ENCODE measurements around the gene ADGRA3. TPM values are rescaled to one million over a fixed set of nuclear protein-coding genes. Genes with fewer than 3 reads are reported as not detected.
A peak's percentile ranks its signal among the peaks of the same experiment; 100 is the strongest.

The ADGRA3 gene
- total RNA-seq, 2 donors from 2014 or later = 51.8 to 54.9 TPM

- no peak for DNase-seq
- Histone ChIP-seq H3K4me1 (ENCODE audit: control insufficient read depth, insufficient read depth, low read length) (no peaks in the 10 kb centered on the region), H3K9ac (ENCODE audit: extremely low read depth, low read length, poor library complexity, severe bottlenecking) (no peak overlapping the region), H3K27ac (ENCODE audit: low read depth, low read length) (no peak overlapping the region), H3K27me3 (ENCODE audit: control insufficient read depth, insufficient read depth, low read length, poor library complexity, severe bottlenecking) (no peaks in the 10 kb centered on the region), H3K9me3 (ENCODE audit: control insufficient read depth, low read length) (no peaks in the 10 kb centered on the region), H3K36me3 (ENCODE audit: control insufficient read depth, insufficient read depth, low read length) (peaks cover 34% of the 10 kb centered on the region), H3K4me3 (ENCODE audit: low read length) (no peak overlapping the region)
- H3K27ac Mint-ChIP-seq = no peak overlapping the region
- no peak for TF ChIP-seq CTCF (conservative IDR thresholded peaks at IDR 0.05)
- H3K4me3 Mint-ChIP-seq = no peak overlapping the region
- no peaks in the 10 kb centered on the region for H3K27me3 Mint-ChIP-seq (ENCODE audit: insufficient read depth)
- no peaks in the 10 kb centered on the region for H3K4me1 Mint-ChIP-seq
- H3K36me3 Mint-ChIP-seq (ENCODE audit: low read depth) = peaks cover 33% of the 10 kb centered on the region
- H3K9me3 Mint-ChIP-seq = no peaks in the 10 kb centered on the region
Measured at GRCh38 chr4:22407361-22407760, 108.5 kb downstream of the ADGRA3 start.

DNA sequence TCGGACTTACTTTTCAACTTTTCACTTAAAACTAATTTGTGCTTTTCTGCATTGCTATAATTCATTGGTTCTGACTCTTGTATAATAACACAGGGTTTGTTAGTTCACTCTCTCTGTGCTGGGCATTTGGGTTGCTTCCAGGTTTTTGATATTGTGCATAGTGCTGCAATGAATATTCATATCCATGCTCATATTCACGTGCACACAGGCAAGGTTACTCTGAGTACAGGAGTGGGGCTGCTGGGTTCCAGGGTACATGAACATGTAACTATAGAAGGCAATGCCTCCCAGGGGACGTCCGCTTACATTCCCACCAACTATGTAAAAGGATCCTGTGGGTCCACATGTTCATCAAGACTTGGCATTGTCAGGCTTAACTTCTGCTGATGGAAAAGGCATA, 117.2 kb downstream of the ADGRA3 start:
- H3K27ac Mint-ChIP-seq = no peak overlapping the region

DNA sequence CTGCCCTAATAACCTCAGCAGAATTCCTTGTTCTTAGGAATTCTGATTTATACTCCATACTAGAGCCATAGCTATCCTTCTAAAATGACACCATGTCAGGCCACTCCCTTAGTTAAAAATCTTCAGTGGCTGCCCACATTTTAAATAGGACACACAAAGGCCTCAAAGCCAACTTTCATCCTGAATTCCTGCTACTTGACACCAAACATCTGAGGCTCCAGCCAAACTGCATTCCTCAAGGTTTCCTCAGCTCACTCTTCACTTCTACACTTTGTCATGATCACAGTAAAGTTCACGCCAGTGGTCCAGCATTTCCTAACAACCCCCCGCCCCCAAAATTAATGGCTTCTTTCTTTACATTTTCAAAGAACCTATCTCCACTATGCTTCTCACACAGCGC, 124.3 kb downstream of the ADGRA3 start:
- no peaks in the 10 kb centered on the region for H3K27me3 ChIP-seq (ENCODE audit: control insufficient read depth, insufficient read depth, low read length, poor library complexity, severe bottlenecking)
- H3K4me1 ChIP-seq (ENCODE audit: control insufficient read depth, insufficient read depth, low read length) = no peaks in the 10 kb centered on the region
- Mint-ChIP-seq H3K27ac (no peak overlapping the region), H3K9me3 (no peaks in the 10 kb centered on the region), H3K4me3 (no peak overlapping the region), H3K36me3 (ENCODE audit: low read depth) (peaks cover 19% of the 10 kb centered on the region), H3K27me3 (ENCODE audit: insufficient read depth) (no peaks in the 10 kb centered on the region), H3K4me1 (peaks cover 4% of the 10 kb centered on the region)
- DNase-seq = peak; percentile 50
- WGBS, 2 experiments (ENCODE audit: insufficient coverage in 1 of 2, insufficient read length in 1 of 2) = 91% methylated on average over 3 of the region's 3 CpGs
- H3K36me3 ChIP-seq (ENCODE audit: control insufficient read depth, insufficient read depth, low read length) = peaks cover 39% of the 10 kb centered on the region
- no peak overlapping the region for H3K27ac ChIP-seq (ENCODE audit: low read depth, low read length)
- no peak overlapping the region for H3K9ac ChIP-seq (ENCODE audit: extremely low read depth, low read length, poor library complexity, severe bottlenecking)
- H3K9me3 ChIP-seq (ENCODE audit: control insufficient read depth, low read length) = no peaks in the 10 kb centered on the region
- no peak for TF ChIP-seq CTCF (conservative IDR thresholded peaks at IDR 0.05)
- no peak overlapping the region for H3K4me3 ChIP-seq (ENCODE audit: low read length)

More for the DNA sequence above, 117.2 kb downstream of the ADGRA3 start:
- Mint-ChIP-seq H3K9me3 (no peaks in the 10 kb centered on the region), H3K36me3 (ENCODE audit: low read depth) (peaks cover 52% of the 10 kb centered on the region), H3K27me3 (ENCODE audit: insufficient read depth) (no peaks in the 10 kb centered on the region), H3K4me1 (no peaks in the 10 kb centered on the region), H3K4me3 (no peak overlapping the region)
- H3K27me3 ChIP-seq (ENCODE audit: control insufficient read depth, insufficient read depth, low read length, poor library complexity, severe bottlenecking) = no peaks in the 10 kb centered on the region
- no peaks in the 10 kb centered on the region for H3K9me3 ChIP-seq (ENCODE audit: control insufficient read depth, low read length)
- no peak for DNase-seq
- WGBS, 2 experiments (ENCODE audit: insufficient coverage in 1 of 2, insufficient read length in 1 of 2) = 96 to 98% methylated on average over 3 to 4 of the region's 4 CpGs
- no peak overlapping the region for H3K27ac ChIP-seq (ENCODE audit: low read depth, low read length)
- H3K9ac ChIP-seq (ENCODE audit: extremely low read depth, low read length, poor library complexity, severe bottlenecking) = no peak overlapping the region
- H3K36me3 ChIP-seq (ENCODE audit: control insufficient read depth, insufficient read depth, low read length) = peaks cover 41% of the 10 kb centered on the region
- TF ChIP-seq CTCF (conservative IDR thresholded peaks at IDR 0.05) = no peak
- no peak overlapping the region for H3K4me3 ChIP-seq (ENCODE audit: low read length)
- no peaks in the 10 kb centered on the region for H3K4me1 ChIP-seq (ENCODE audit: control insufficient read depth, insufficient read depth, low read length)
